HG03064 (cell line): ENCODE data around the gene LPAR3.
A peak's percentile ranks its signal among the peaks of the same experiment; 100 is the strongest.

Source experiments
- ATAC-seq: cut with Tn5 transposase; IDR thresholded peaks from one replicate; pipeline ENCODE4 v1.9.1; 2021; ENCODE audit warnings: low read depth; ENCODE audit not compliant: unreplicated experiment

LPAR3 gene

DNA sequence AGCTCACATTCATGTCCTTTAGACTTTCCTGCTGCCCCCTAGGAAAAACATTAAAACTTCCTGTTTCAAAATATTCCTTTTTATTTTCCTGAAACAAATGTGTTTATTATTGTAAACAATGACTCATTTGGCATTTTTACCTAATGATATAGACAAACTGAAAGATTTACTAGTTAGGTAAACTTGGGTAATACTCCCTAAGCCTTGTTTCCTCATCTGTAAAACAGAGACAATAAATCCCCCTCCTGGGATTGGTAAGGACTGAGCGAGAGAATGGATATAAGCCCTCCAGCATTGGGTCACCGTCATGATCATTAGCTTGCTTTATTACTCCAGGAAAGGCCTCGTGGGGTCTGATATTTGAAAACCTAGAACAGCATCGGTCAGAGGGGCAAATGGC, 59.8 kb downstream of the LPAR3 start:
- no peak for ATAC-seq

- ATAC-seq = no peak
These were observed 62.9 kb downstream of the LPAR3 start for GRCh38 chr1:84830136-84830535.

DNA sequence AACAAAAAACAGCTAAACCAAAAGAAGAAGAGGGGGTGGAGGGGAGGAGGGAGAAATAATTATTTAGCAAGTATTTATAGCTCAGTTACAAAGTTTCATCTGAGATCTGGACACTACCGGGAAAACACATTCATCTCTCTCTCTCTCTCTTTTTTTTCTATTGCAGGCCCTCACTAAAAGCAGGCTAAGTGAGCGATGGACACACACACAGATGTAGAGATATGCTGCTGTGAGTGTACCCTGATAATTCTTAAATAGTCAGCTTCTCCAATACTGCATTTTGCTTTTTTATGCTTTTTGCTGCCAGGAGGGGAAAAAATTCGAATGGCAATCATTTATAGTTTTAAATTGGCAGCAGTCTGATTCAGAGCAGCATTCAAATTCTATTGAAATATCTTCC, 65.0 kb downstream of the LPAR3 start:
- ATAC-seq = no peak

DNA sequence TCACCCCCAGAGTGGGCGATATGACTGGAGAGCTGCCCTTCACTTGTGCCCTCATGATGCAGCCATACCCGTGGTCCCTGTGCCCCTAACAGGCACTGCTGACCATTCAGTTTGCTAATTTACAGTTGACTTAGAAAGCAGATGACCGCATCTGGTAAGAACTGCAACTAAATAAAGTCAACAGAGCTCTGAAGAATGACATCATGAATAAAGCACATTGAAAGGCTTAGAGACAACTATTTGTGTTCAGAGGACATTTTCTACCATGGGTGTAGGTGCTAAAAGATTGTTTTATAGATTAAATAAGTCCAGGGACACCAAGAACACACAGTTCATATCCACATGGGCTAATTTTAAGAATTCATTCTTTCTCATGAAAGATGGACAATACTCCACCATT, 65.5 kb downstream of the LPAR3 start:
- ATAC-seq = no peak

GRCh38 chr1:84825161-84825560, 67.8 kb downstream of the LPAR3 start:
- ATAC-seq = no peak

DNA sequence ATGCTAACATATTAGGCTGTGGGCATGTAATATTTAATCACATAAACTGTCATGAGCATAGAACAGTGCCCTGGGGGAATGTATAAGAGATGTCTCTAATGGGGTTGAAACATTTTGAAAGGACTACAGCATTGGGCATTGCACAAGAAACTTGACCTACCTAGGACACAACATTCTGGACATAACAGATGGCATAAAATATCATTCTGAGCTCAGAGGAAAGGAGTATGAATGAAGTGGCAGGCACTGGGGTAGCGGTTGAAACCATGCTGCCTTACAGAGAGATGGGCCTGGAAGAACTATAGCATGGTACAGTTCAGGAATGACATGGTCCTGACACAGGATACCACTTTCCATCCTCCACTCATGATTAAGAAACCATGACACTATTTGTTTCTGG, 69.0 kb downstream of the LPAR3 start:
- no peak for ATAC-seq

- no peak for ATAC-seq
These were observed 69.5 kb downstream of the LPAR3 start for GRCh38 chr1:84823511-84823910.

DNA sequence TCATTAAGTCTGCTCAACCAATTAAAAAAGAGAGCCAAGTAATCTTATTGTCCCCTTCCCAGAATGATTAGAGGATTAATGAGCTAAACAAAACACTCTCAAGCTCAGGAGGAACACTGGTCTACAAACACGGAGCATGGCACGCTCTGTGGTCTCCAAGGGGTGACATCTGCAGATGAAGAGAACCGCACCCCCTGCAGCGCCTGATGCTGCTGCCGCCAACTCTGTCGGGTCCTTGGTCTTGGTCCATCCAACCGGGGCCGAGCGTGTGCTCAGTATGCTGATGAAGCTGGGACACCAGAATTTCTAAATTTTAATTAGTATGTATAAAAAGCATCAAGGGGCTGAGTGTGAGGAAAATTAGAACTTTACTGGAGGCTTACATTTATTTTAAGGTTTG, 82.7 kb downstream of the LPAR3 start:
- no peak for ATAC-seq

- ATAC-seq = no peak
These were observed 84.0 kb downstream of the LPAR3 start for GRCh38 chr1:84809023-84809422.

DNA sequence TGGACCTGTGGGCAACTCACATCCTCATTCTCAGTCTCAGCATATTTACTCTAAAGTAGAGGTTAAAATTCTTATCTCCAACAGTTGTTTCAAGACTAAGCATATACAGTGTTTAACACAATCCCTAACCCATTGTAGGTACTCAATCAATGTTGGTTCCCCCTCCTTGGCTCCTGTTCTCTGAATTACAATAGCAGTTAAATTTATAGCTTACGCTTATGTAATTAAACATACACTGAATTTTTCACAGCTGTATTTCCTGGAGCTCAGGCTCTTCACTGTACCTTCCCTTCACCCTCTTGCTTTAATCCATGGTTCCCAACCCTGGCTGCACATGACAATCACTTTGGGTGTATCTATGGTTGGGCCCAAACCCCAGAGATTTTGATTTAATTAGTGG, 89.4 kb downstream of the LPAR3 start:
- ATAC-seq = no peak

GRCh38 chr1:84802567-84803232, 90.3 kb downstream of the LPAR3 start:
- ATAC-seq = no peak

DNA sequence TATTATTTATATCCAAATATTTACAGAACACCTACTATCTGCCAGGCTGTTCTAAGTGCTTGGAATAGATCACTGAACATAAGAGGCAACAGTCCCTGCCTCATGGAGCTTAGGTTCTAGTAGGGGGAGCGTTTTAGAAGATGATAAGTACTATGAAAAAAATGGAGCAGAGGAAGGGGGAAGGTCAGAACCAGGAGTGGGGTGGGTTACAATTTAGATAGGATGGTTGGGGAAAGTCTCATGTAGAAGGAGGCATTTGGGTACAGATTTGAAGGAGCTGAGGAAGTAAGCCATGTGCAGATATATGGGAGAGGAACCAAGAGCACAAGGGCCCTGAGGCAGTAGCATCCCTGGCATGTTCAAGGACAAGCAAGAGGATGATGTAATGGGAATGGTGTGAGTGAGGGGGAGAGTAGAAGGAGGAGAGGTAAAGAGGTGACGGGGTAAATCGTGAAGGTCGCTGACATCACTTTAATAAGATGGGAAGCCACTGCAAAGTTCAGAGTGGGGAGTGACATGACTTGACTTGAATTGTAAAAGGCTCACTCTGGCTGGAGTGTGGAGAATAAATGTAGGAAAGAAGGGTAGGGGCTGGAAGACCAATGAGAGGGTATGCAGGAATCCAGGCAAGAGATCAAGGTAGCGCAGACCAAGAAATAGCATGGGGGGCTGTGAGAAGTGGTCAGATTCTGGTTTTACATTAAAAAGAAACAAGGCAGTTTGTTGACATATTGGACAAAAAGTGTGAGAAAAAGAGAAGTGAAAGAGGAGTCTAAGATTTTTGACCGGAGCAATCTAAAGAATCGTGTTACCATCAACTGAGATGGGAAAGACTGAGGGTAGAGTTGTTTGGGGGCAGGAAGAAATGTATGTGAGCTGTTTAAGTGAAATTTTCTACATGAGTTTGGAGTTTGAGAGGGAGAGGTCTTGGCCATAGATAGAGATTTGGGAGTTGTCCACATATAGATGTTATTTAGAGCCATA, 92.6 kb downstream of the LPAR3 start:
- ATAC-seq = no peak

DNA sequence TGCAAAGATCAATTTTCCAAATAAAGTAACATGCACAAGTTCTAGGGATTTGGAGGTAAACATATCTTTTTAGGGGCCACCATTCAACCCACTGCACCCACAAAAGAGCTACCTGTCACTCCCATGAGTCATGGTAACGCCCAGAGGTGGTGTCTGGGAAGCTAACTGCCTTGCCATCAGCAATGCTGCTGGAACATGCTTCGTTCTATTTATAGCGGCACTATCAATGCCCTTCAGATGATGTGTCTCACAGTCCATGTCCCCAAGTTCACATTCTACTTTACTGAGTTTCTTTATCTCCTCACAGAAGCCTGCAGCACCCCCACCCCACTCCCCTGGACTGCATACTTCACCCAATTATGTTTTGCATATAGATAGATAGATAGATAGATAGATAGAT, 95.4 kb downstream of the LPAR3 start:
- no peak for ATAC-seq

DNA sequence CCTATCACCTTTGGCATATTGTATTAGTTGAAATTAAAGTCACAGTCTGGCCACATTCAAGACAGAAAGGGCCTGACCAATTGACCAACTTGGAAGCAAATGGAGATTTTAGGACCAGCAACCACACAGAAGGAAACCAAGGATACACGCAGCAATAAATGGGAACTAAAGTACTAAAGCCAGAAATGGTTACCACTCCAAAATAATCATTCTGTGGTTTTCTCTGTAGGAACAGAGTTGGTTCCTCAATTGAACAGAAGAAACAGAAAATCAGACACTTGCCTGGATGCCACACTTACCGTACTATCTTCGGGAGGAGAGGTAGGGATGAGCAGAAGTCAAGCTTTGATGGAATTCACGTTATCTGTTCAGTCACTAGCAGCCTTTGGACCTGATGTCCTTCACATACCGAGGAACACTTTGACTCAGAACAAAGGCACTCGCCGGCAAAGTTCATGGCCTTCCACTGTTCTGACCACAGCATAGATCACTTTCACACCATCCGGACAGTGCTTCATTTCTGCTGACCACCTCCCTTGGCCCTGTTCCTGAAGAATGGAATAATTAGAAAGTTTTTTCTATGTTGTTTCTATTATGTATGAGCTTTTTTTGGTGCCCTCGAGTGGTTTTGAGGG, 96.9 kb downstream of the LPAR3 start:
- ATAC-seq = no peak

DNA sequence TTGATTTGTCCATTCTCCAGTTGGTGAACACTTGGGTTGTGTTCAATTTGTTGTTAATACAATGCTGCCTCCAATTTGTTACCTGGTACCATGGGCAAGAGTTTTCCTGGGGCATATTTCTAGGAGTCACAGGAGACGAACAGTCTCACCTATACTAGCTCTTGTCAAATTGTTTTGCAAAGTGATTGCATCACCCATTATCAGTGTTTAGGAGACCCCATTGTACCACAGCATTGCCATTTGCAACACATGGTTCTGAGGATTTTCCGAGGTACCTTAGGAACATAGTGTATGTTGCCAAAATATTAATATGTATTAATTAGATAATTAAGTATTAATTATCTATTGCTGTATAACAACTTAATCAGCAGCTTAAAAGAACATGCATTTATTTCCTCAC, 97.8 kb downstream of the LPAR3 start:
- ATAC-seq = no peak

DNA sequence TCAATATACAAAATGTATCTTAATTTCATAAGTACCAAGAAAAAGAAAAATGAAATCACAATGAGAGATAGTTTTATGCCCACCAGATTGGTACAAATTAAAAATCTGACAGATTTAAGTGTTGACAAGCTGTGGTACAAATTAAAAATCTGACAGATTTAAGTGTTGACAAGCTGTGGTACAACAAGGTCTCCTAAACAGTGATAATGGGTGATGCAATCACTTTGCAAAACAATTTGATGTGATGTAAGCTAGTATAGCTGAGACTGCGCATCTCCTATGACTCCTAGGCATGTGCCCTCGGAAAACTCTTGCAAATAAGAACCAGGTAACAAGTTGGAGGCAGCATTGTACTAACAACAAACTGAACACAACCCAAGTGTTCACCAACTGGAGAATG, 100.6 kb downstream of the LPAR3 start:
- no peak for ATAC-seq

- no peak for ATAC-seq
These were observed 104.0 kb downstream of the LPAR3 start for GRCh38 chr1:84789014-84789413.

- ATAC-seq = no peak
These were observed 107.6 kb downstream of the LPAR3 start for GRCh38 chr1:84785271-84786036.

DNA sequence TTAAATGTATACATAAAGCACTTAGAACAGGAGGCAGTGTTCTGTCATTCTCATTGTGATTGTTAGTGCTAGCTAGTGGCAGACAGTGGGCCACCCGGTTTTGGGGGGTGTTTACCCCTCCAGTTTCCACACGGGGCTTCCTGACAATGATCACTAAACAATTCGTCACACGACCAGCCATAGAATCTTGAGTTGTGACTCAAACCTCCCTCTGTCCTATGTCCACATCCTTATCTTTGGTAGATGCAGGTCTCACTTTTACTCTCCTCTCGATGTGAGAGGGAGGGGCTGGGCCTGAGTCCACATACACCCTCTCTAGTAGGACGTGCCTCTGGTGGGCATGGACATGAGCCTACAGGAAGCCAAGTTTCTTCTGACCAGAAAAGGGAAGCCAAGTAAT, 110.1 kb downstream of the LPAR3 start:
- ATAC-seq = no peak

GRCh38 chr1:84781946-84782771, 110.8 kb downstream of the LPAR3 start:
- peak; percentile 93 for ATAC-seq
